ENCODE measurements around the gene CAP2.

Gene CAP2

GRCh38 chr6:17474289-17474688 is 80.9 kb downstream of the CAP2 start:
- TF ChIP-seq Cebpa-rat (IDR thresholded peaks at IDR 0.05) = no peak
- Histone ChIP-seq H3K4me1 (peaks cover 0 to 15% (median 8%) of the 10 kb centered on the region in 10 experiments; a peak in 11 of 20 replicates), H3K9me3 (replicated peaks in 1 of 11) (peaks cover 0 to 11% (median 4%) of the 10 kb centered on the region in 11 experiments; a peak in 4 of 22 replicates), H3K27me3 (no peaks in the 10 kb centered on the region), H3K36me3 (peaks cover 0 to 5% (median 0%) of the 10 kb centered on the region in 11 experiments; a peak in 3 of 22 replicates), H3K9ac (no peak overlapping the region), H3K4me2 (no peak overlapping the region), H3K27ac (no peak overlapping the region), H3K4me3 (no peak overlapping the region), H4K20me1 (no peaks in the 10 kb centered on the region)

- Histone ChIP-seq H3K4me2 (no peak overlapping the region), H3K27me3 (no peaks in the 10 kb centered on the region), H3K9ac (no peak overlapping the region), H3K4me3 (no peak overlapping the region), H4K20me1 (no peaks in the 10 kb centered on the region), H3K9me3 (replicated peaks in 1 of 11) (peaks cover 0 to 11% (median 0%) of the 10 kb centered on the region in 11 experiments; a peak in 3 of 22 replicates), H3K27ac (no peak overlapping the region), H3K36me3 (peaks cover 0 to 8% (median 0%) of the 10 kb centered on the region in 11 experiments; a peak in 1 of 22 replicates), H3K4me1 (peaks cover 0 to 15% (median 10%) of the 10 kb centered on the region in 10 experiments; a peak in 11 of 20 replicates)
- no peak for TF ChIP-seq Cebpa-rat (IDR thresholded peaks at IDR 0.05)
These were observed 82.3 kb downstream of the CAP2 start for GRCh38 chr6:17475606-17476244.

DNA sequence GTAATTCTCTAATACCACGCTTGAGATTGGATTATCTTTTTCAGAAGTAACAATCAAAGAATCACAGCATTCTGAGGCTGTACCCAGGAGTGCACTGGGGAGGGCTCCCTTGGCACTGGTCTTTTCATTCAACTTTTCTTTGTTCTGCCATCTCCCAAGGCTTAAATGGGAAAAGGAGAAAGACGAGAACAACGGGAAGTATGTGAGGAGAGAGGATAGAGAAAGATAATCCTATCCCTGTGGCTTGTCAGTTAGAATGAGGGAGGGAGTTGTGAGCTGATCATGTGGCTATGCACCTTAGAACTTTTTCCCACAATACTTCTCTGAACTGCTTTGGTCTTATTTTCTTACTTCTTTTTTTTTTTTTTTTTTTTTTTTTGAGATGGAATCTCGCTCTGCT is 83.1 kb downstream of the CAP2 start:
- Histone ChIP-seq H3K9ac (no peak overlapping the region), H3K36me3 (peaks cover 0 to 8% (median 0%) of the 10 kb centered on the region in 11 experiments; a peak in 1 of 22 replicates), H3K27ac (no peak overlapping the region), H4K20me1 (no peaks in the 10 kb centered on the region), H3K27me3 (no peaks in the 10 kb centered on the region), H3K4me2 (no peak overlapping the region), H3K9me3 (replicated peaks in 1 of 11) (peaks cover 0 to 4% (median 0%) of the 10 kb centered on the region in 11 experiments; a peak in 2 of 22 replicates), H3K4me3 (no peak overlapping the region), H3K4me1 (peaks cover 0 to 15% (median 10%) of the 10 kb centered on the region in 10 experiments; a peak in 11 of 20 replicates)
- TF ChIP-seq Cebpa-rat (IDR thresholded peaks at IDR 0.05) = no peak

DNA sequence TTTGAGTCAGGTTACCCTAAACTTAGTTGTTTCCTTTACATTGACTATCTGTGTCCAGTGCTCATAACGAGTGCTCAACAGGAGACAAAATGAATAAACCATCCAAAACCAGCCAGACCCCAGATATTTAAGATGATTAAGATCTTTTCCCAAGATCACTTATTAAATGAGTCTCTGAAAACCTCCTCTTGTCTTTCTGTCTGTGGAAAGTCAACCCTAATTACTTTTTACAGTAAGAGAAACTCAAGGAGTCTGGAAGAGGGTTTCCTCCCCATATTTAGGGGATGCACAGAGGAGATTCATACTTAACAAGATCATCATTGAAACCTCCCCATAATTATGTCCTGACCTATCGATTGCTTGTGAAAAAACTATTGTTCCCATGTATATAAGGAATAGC is 84.0 kb downstream of the CAP2 start:
- Histone ChIP-seq H3K9ac (no peak overlapping the region), H3K9me3 (replicated peaks in 1 of 11) (peaks cover 0 to 3% (median 0%) of the 10 kb centered on the region in 11 experiments; a peak in 2 of 22 replicates), H3K4me3 (no peak overlapping the region), H4K20me1 (no peaks in the 10 kb centered on the region), H3K4me1 (peaks cover 0 to 15% (median 10%) of the 10 kb centered on the region in 10 experiments; a peak in 11 of 20 replicates), H3K27ac (no peak overlapping the region), H3K36me3 (peaks cover 0 to 11% (median 0%) of the 10 kb centered on the region in 11 experiments; a peak in 4 of 22 replicates), H3K4me2 (no peak overlapping the region), H3K27me3 (no peaks in the 10 kb centered on the region)
- TF ChIP-seq Cebpa-rat (IDR thresholded peaks at IDR 0.05) = no peak

DNA sequence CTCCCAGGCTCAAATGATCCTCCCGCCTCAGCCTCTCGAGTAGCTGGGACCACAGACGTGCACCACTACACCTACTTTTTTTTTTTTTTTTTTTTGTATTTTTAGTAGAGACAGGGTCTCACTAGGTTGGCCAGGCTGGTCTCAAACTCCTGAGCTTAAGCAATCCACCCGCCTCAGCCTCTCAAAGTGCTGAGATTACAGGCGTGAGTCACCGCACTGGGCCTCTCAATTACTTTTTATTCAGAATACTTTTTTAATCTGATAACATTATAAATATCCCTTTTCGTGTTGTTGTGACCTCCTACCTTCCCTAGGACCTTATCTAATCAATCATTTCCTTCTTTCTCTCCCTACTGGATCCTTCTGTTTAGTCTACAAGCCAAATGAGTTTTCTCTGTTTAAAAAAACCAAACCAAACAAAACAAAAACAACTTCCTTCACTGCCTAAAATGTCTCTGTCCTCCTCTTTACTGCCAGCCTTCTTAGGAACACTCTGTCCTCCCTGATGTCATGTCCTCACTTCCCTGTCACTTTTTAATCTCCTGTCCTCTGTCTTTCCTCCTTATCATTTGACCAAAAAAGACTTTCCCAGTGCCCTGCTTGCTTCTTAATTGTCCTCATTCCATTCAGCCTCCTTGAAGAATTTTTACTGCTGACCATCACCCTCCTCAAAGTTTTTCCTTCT is 85.0 kb downstream of the CAP2 start:
- Histone ChIP-seq H3K9ac (no peak overlapping the region), H3K27me3 (no peaks in the 10 kb centered on the region), H3K36me3 (peaks cover 0 to 21% (median 7%) of the 10 kb centered on the region in 11 experiments; a peak in 11 of 22 replicates), H3K9me3 (replicated peaks in 1 of 11) (peaks cover 0 to 13% (median 6%) of the 10 kb centered on the region in 11 experiments; a peak in 4 of 22 replicates), H3K4me1 (peaks cover 0 to 7% (median 2%) of the 10 kb centered on the region in 10 experiments; a peak in 9 of 20 replicates), H3K4me3 (no peak overlapping the region), H3K4me2 (no peak overlapping the region), H3K27ac (peak overlapping the region in 2 of 11 experiments; percentile 9 to 14; a peak in 1 of 22 replicates), H4K20me1 (no peaks in the 10 kb centered on the region)
- TF ChIP-seq Cebpa-rat (IDR thresholded peaks at IDR 0.05) = no peak

DNA sequence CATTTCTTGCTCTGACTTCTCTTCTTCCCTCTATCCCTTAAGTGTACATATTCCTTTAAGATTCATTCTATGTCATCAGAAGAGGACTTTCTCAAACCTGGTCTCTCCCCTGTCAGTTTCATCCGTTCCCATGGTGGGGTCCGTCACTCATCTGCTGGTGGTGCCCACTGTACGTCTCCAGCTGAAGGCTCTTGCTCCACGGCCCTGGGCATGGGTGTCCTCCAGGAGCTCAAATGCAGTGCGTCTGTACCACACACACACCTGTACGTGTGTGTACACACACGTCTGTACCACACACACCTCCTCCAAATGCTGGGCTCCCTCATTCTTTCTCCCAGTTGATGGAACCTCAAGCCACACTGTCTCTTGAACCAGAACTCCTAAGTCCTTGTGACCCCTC is 85.6 kb downstream of the CAP2 start:
- no peak for TF ChIP-seq Cebpa-rat (IDR thresholded peaks at IDR 0.05)
- no peak overlapping the region for H3K9ac ChIP-seq
- H3K9me3 ChIP-seq (replicated peaks in 1 of 11) = peaks cover 0 to 17% (median 7%) of the 10 kb centered on the region in 11 experiments; a peak in 4 of 22 replicates

DNA sequence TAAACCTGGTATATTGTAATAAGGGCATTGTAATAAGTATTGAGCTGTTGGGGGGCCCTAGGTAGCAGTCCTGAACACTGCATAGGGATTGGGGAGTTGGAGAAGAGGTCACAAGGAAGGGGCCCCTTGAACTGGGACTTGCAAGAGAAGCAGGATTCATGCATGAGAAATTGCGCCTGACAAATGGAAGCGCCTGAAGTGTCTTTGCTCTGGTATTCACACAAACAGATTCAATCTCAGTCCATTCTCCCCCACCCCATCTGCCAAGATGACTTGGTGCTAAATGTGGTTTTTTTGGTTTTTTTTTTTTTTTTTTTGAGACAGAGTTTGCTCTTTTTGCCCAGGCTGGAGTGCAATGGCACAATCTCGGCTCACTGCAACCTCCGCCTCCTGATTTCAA is 87.1 kb downstream of the CAP2 start:
- Histone ChIP-seq H3K9ac (no peak overlapping the region), H3K4me3 (no peak overlapping the region), H3K36me3 (peaks cover 0 to 34% (median 12%) of the 10 kb centered on the region in 11 experiments; a peak in 12 of 22 replicates), H4K20me1 (no peaks in the 10 kb centered on the region), H3K9me3 (replicated peaks in 1 of 11) (peaks cover 0 to 17% (median 7%) of the 10 kb centered on the region in 11 experiments; a peak in 5 of 22 replicates), H3K27me3 (no peaks in the 10 kb centered on the region), H3K4me2 (peak overlapping the region in 1 of 11 experiments; percentile 3; a peak in 1 of 22 replicates), H3K27ac (no peak overlapping the region), H3K4me1 (peaks cover 0 to 4% (median 0%) of the 10 kb centered on the region in 10 experiments; a peak in 2 of 20 replicates)
- TF ChIP-seq Cebpa-rat (IDR thresholded peaks at IDR 0.05) = no peak

More for the DNA sequence above, 85.6 kb downstream of the CAP2 start:
- no peak overlapping the region for H3K4me3 ChIP-seq
- H3K4me2 ChIP-seq = no peak overlapping the region
- H4K20me1 ChIP-seq = no peaks in the 10 kb centered on the region
- H3K4me1 ChIP-seq = peaks cover 0 to 4% (median 0%) of the 10 kb centered on the region in 10 experiments; a peak in 5 of 20 replicates
- no peaks in the 10 kb centered on the region for H3K27me3 ChIP-seq
- peaks cover 0 to 27% (median 8%) of the 10 kb centered on the region in 11 experiments; a peak in 11 of 22 replicates for H3K36me3 ChIP-seq
- 0 out of 22 replicates have a peak overlapping the region, but pooled peaks of 1 of the 11 experiments have one; percentile 14 for H3K27ac ChIP-seq

- Histone ChIP-seq H4K20me1 (no peaks in the 10 kb centered on the region), H3K9me3 (replicated peaks in 1 of 11) (peaks cover 0 to 25% (median 7%) of the 10 kb centered on the region in 11 experiments; a peak in 9 of 22 replicates), H3K27ac (no peak overlapping the region), H3K36me3 (peaks cover 0 to 54% (median 14%) of the 10 kb centered on the region in 11 experiments; a peak in 12 of 22 replicates), H3K27me3 (no peaks in the 10 kb centered on the region), H3K9ac (no peak overlapping the region), H3K4me1 (peaks cover 0 to 4% (median 0%) of the 10 kb centered on the region in 10 experiments; a peak in 2 of 20 replicates), H3K4me3 (no peak overlapping the region), H3K4me2 (no peak overlapping the region)
- no peak for TF ChIP-seq Cebpa-rat (IDR thresholded peaks at IDR 0.05)
These were observed 89.3 kb downstream of the CAP2 start for GRCh38 chr6:17482711-17483110.
